ENCODE measurements around the gene TSPAN17.

DNA sequence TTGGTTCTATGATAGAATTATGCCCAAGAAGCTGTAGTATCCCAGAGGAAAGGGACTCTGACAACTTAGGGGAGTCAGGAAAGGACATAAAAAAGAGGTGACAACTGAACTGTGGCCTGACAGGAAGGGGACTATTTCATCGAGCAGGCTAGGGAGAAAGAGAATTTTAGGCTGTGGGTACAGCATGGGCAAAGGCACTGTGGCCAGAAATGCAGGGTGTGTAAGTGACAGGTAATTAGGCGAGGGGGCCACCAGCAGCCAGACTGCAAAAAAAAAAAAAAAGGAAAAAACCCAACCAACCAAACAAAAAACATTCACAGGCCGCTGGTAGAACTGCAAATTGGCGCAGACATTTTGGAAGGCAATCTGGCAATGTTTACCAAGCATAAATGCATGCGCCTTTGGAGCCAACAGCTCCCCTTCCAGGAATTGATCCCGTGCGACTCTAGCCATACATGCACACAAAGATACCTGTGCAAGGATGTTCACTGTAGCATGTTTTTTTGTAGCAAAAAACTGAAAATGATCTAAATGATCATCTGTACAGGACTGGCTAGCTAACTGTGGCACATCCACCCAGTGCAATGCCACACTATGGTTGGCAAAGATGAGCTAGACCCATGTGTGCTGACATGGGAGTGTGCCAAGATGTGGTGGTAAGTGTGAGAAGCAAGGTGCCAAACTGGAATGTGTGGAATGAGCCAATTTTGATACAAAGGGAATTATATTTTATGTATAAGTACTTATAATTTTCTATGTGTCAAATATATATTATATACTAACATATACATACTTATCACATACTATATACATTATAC, 15.7 kb upstream of the TSPAN17 start:
- TF ChIP-seq ESRRG (CRISPR knock-in tag; IDR thresholded peaks at IDR 0.05): no peak
- no peak for TF ChIP-seq SNAI2 (CRISPR knock-in tag; IDR thresholded peaks at IDR 0.05)
- TF ChIP-seq, protein P1, sequence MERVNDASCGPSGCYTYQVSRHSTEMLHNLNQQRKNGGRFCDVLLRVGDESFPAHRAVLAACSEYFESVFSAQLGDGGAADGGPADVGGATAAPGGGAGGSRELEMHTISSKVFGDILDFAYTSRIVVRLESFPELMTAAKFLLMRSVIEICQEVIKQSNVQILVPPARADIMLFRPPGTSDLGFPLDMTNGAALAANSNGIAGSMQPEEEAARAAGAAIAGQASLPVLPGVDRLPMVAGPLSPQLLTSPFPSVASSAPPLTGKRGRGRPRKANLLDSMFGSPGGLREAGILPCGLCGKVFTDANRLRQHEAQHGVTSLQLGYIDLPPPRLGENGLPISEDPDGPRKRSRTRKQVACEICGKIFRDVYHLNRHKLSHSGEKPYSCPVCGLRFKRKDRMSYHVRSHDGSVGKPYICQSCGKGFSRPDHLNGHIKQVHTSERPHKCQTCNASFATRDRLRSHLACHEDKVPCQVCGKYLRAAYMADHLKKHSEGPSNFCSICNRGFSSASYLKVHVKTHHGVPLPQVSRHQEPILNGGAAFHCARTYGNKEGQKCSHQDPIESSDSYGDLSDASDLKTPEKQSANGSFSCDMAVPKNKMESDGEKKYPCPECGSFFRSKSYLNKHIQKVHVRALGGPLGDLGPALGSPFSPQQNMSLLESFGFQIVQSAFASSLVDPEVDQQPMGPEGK (CRISPR knock-in tag; IDR thresholded peaks at IDR 0.05; ENCODE audit: borderline replicate concordance): no peak
- TF ChIP-seq ZFP30 (CRISPR knock-in tag; IDR thresholded peaks at IDR 0.05): no peak
- TF ChIP-seq ZFP3 (CRISPR knock-in tag; IDR thresholded peaks at IDR 0.05): no peak
- no peak for TF ChIP-seq BACH2 (CRISPR knock-in tag; IDR thresholded peaks at IDR 0.05; ENCODE audit: borderline replicate concordance)
- TF ChIP-seq OSR1 (CRISPR knock-in tag; IDR thresholded peaks at IDR 0.05): no peak
- no peak for TF ChIP-seq ZNF70 (CRISPR knock-in tag; IDR thresholded peaks at IDR 0.05)
- TF ChIP-seq PPARA (CRISPR knock-in tag; IDR thresholded peaks at IDR 0.05; ENCODE audit: borderline replicate concordance): no peak
- TF ChIP-seq ISL1 (CRISPR knock-in tag; IDR thresholded peaks at IDR 0.05): no peak

All from SK-N-SH treated with all-trans-retinoic acid at 6 μM for 48 hours (cell line).